SK-N-SH (cell line): ENCODE measurements around the gene TRAF7. TPM values are rescaled to one million over a fixed set of nuclear protein-coding genes. Genes with fewer than 3 reads are reported as not detected.
A peak's percentile ranks its signal among the peaks of the same experiment; 100 is the strongest.

ENCODE experiments used
- CTCF ChIA-PET: fragments of 300-600, 350-600 bp; formaldehyde crosslinking; extraction: SDS; loops from one replicate; lab custom pipeline; 2021; lab: Yijun Ruan, JAX
- POLR2A ChIA-PET: fragments of 350-600 bp; sonication (Branson Sonifier 250); formaldehyde crosslinking; extraction: SDS; loops from one replicate; lab custom pipeline; 2020; ENCODE audit warnings: antibody characterized with exemption, inconsistent platforms; lab: Yijun Ruan, JAX
- DNase-seq: peaks from one replicate; pipeline ENCODE4 v3.0.0; 2012
- H2AFZ ChIP-seq: fragments of 200-600 bp; sonication (generic); 2 replicates; pipeline ENCODE4 v1.8.1; 2016; ENCODE audit warnings: antibody characterized with exemption, mild to moderate bottlenecking, low read depth
- H3F3A ChIP-seq: fragments of 200-600 bp; sonication (generic); replicated peaks from 2 replicates; pipeline ENCODE3; 2016; ENCODE audit warnings: antibody characterized with exemption, mild to moderate bottlenecking; ENCODE audit not compliant: insufficient read depth
- H3K27ac ChIP-seq, 2 experiments: fragments of 200-500 bp in 1 of 2; fragments of 200-600 bp in 1 of 2; sonication (Bioruptor generic) in 1 of 2; sonication (generic), shearing (Covaris generic) in 1 of 2; 2 replicates each; pipeline versions ENCODE4 v1.5.1 to v1.6.1; 2014 to 2016; ENCODE audit warnings: low read depth in 2 of 2, inconsistent platforms in 1 of 2, low read length in 1 of 2, mild to moderate bottlenecking in 1 of 2, mixed read lengths in 1 of 2
- H3K27me3 ChIP-seq: fragments of 200-600 bp; sonication (generic), shearing (Covaris generic); 2 replicates; pipeline ENCODE4 v1.6.1; 2016; ENCODE audit warnings: mixed run types; ENCODE audit not compliant: insufficient read depth
- H3K36me3 ChIP-seq, 2 experiments: fragments of 200-500 bp in 1 of 2; fragments of 200-600 bp in 1 of 2; sonication (Bioruptor generic) in 1 of 2; sonication (generic) in 1 of 2; replicated peaks in 1 of 2; 2 replicates each; pipeline versions ENCODE3 to v1.5.1; 2014 to 2016; ENCODE audit warnings: low read length in 1 of 2, mild to moderate bottlenecking in 1 of 2; ENCODE audit not compliant: insufficient read depth in 2 of 2, control insufficient read depth in 1 of 2
- H3K4me1 ChIP-seq, 2 experiments: fragments of 200-500 bp in 1 of 2; fragments of 200-600 bp in 1 of 2; sonication (Bioruptor generic) in 1 of 2; sonication (generic), shearing (Covaris generic) in 1 of 2; 2 replicates each; pipeline versions ENCODE4 v1.5.1 to v1.6.1; 2014 to 2016; ENCODE audit warnings: low read depth in 1 of 2, low read length in 1 of 2, mixed run types in 1 of 2; ENCODE audit not compliant: insufficient read depth in 2 of 2, control insufficient read depth in 1 of 2
- H3K4me2 ChIP-seq: fragments of 200-600 bp; sonication (generic), shearing (Covaris generic); 2 replicates; pipeline ENCODE4 v1.6.1; 2017; ENCODE audit warnings: mixed run types
- H3K4me3 ChIP-seq, 2 experiments: fragments of 200-500 bp in 1 of 2; fragments of 200-600 bp in 1 of 2; sonication (Bioruptor generic) in 1 of 2; sonication (generic), shearing (Covaris generic) in 1 of 2; 2 replicates each; pipeline versions ENCODE4 v1.5.1 to v1.8.1; 2014 to 2016; ENCODE audit warnings: low read depth in 2 of 2, inconsistent platforms in 1 of 2, low read length in 1 of 2, mild to moderate bottlenecking in 1 of 2, mixed read lengths in 1 of 2, moderate library complexity in 1 of 2
- H3K79me2 ChIP-seq: fragments of 200-600 bp; sonication (generic); 2 replicates; pipeline ENCODE4 v1.8.1; 2017; ENCODE audit warnings: mild to moderate bottlenecking; ENCODE audit not compliant: insufficient read depth
- H3K9ac ChIP-seq: fragments of 200-600 bp; sonication (generic); 2 replicates; pipeline ENCODE4 v1.6.1; 2017; ENCODE audit warnings: mixed run types
- H3K9me2 ChIP-seq: fragments of 200-600 bp; sonication (generic); 2 replicates; pipeline ENCODE4 v1.6.1; 2017; ENCODE audit warnings: mixed run types
- H3K9me3 ChIP-seq: fragments of 200-600 bp; sonication (generic); 2 replicates; pipeline ENCODE4 v1.6.1; 2017; ENCODE audit warnings: mixed run types, mild to moderate bottlenecking, moderate library complexity
- H4K20me1 ChIP-seq: fragments of 200-600 bp; sonication (generic); 2 replicates; pipeline ENCODE4 v1.6.1; 2017; ENCODE audit warnings: mild to moderate bottlenecking, mixed run types; ENCODE audit not compliant: insufficient read depth
- CTCF ChIP-seq: fragments of 200-600 bp; sonication (generic); IDR thresholded peaks from 2 replicates; pipeline ENCODE4 v1.6.1; 2017; ENCODE audit warnings: antibody characterized with exemption, mild to moderate bottlenecking, moderate library complexity
- FOXM1 ChIP-seq: IDR thresholded peaks from 2 replicates; pipeline ENCODE4 v1.4.0; 2012; ENCODE audit warnings: low read depth, mild to moderate bottlenecking
- GABPA ChIP-seq: IDR thresholded peaks from 2 replicates; pipeline ENCODE4 v1.4.0; 2012; ENCODE audit warnings: low read depth, mild to moderate bottlenecking
- GATA2 ChIP-seq: sonication (generic); formaldehyde crosslinking; IDR thresholded peaks from 2 replicates; pipeline ENCODE4 v1.5.0; 2020; ENCODE audit warnings: mild to moderate bottlenecking, missing genetic modification reagents
- MAX ChIP-seq: IDR thresholded peaks from 2 replicates; pipeline ENCODE4 v1.4.0; 2012; ENCODE audit warnings: low read depth
- MEF2A ChIP-seq: IDR thresholded peaks from 2 replicates; pipeline ENCODE4 v1.4.0; 2012; ENCODE audit warnings: low read depth, borderline replicate concordance
- MXI1 ChIP-seq: IDR thresholded peaks from 2 replicates; pipeline ENCODE4 v1.6.1; 2012; ENCODE audit warnings: mild to moderate bottlenecking, low read depth, low read length, improper control_type of control experiment
- NFIC ChIP-seq: IDR thresholded peaks from 2 replicates; pipeline ENCODE4 v1.4.0; 2012; ENCODE audit warnings: borderline replicate concordance
- PBX3 ChIP-seq: IDR thresholded peaks from 2 replicates; pipeline ENCODE4; 2012
- POLR2AphosphoS5 ChIP-seq: IDR thresholded peaks from 2 replicates; pipeline ENCODE4 v1.6.1; 2012; ENCODE audit warnings: low read depth, low read length
- RAD21 ChIP-seq: IDR thresholded peaks from 2 replicates; pipeline ENCODE4 v1.6.1; 2012; ENCODE audit warnings: mild to moderate bottlenecking, low read length
- REST ChIP-seq: IDR thresholded peaks from 2 replicates; pipeline ENCODE4 v1.6.1; 2012; ENCODE audit warnings: mild to moderate bottlenecking, low read depth, low read length, moderate library complexity
- RFX5 ChIP-seq: IDR thresholded peaks from 2 replicates; pipeline ENCODE4 v1.6.1; 2012; ENCODE audit warnings: mild to moderate bottlenecking, improper control_type of control experiment, low read length
- RXRA ChIP-seq: IDR thresholded peaks from 2 replicates; pipeline ENCODE4 v1.4.0; 2012; ENCODE audit warnings: low read depth, mild to moderate bottlenecking, borderline replicate concordance
- SIN3A ChIP-seq: IDR thresholded peaks from 2 replicates; pipeline ENCODE4 v1.6.1; 2012; ENCODE audit warnings: low read depth, mild to moderate bottlenecking, low read length, moderate library complexity, borderline replicate concordance
- SMC3 ChIP-seq: IDR thresholded peaks from 2 replicates; pipeline ENCODE4 v1.6.1; 2012; ENCODE audit warnings: low read depth, low read length, improper control_type of control experiment
- TAF1 ChIP-seq: IDR thresholded peaks from 2 replicates; pipeline ENCODE4 v1.6.1; 2012; ENCODE audit warnings: low read depth, mild to moderate bottlenecking, low read length, moderate library complexity, borderline replicate concordance
- TCF12 ChIP-seq: IDR thresholded peaks from 2 replicates; pipeline ENCODE4 v1.4.0; 2012
- TEAD4 ChIP-seq: IDR thresholded peaks from 2 replicates; pipeline ENCODE4 v1.4.0; 2012; ENCODE audit warnings: mild to moderate bottlenecking, borderline replicate concordance; ENCODE audit not compliant: insufficient read depth
- USF1 ChIP-seq: IDR thresholded peaks from 2 replicates; pipeline ENCODE4 v1.4.0; 2012; ENCODE audit warnings: low read depth, borderline replicate concordance
- YY1 ChIP-seq: IDR thresholded peaks from 2 replicates; pipeline ENCODE4 v1.4.0; 2012; ENCODE audit warnings: low read depth, mild to moderate bottlenecking
- ZBTB33 ChIP-seq: IDR thresholded peaks from 2 replicates; pipeline ENCODE4 v1.4.0; 2012; ENCODE audit warnings: low read depth, borderline replicate concordance
- WGBS: methylation state at CpG from one replicate; pipeline ENCODE4 v1.1.6; 2017; ENCODE audit warnings: low lambda C conversion rate; 5-methylcytosine and 5-hydroxymethylcytosine counted together
- polyA plus RNA-seq, 3 experiments: library from polyadenylated mRNA; depleted of rRNA; stranded (reverse); fragments of >200 nt; gene quantifications; 2 replicates each; pipeline ENCODE4 v1.2.3, GENCODE V29; 2012

The TRAF7 gene
- polyA plus RNA-seq, 1 of the 3 experiments (the other 2 are of a cell fraction): 73.0 TPM

- peak; percentile 99 for DNase-seq
- no peaks in the 10 kb centered on the region for H3K27me3 ChIP-seq
- no peaks in the 10 kb centered on the region for H3K9me2 ChIP-seq
- H4K20me1 ChIP-seq: no peaks in the 10 kb centered on the region
- peak within 1 kb of the TSS; percentile 98 for H2AFZ ChIP-seq
- H3K79me2 ChIP-seq: peaks cover 16% of the 10 kb centered on the region; the same call in 1 of the 2 replicates
- WGBS: 6% methylated on average over 14 of the region's 93 CpGs
- ChIA-PET POLR2A (interaction anchor here (1.1 to 1.7 kb wide), 3 partner anchors 9 to 57 kb away, joined by 3 to 8 read pairs (median 5); partner anchors contain the start of genes CASKIN1 and RAB26), CTCF (interaction anchor here (0.6 to 4.9 kb wide), 8 partner anchors 11 to 1569 kb away, joined by 3 to 19 read pairs (median 3); partner anchors contain the start of genes ECI1 and METTL26)
- peak within 1 kb of the TSS; percentile 75 to 76 for H3K4me3 ChIP-seq
- no peaks in the 10 kb centered on the region for H3K9me3 ChIP-seq
- peaks cover 6% of the 10 kb centered on the region for H3F3A ChIP-seq
- peak within 1 kb of the TSS; percentile 84 to 97 for H3K27ac ChIP-seq
- peaks cover 0 to 19% of the 10 kb centered on the region in 2 experiments; a peak in 2 of 4 replicates for H3K4me1 ChIP-seq
- H3K4me2 ChIP-seq: peak within 1 kb of the TSS; percentile 85
- H3K9ac ChIP-seq: peak within 1 kb of the TSS; percentile 94
- H3K36me3 ChIP-seq: peaks cover 0 to 28% of the 10 kb centered on the region in 2 experiments
- TF ChIP-seq MAX (no peak; the same call in none of the 2 replicates), MXI1 (peak; percentile 87), TCF12 (no peak; the same call in 1 of the 2 replicates), REST (peak; percentile 0; the same call in 1 of the 2 replicates), MEF2A (no peak), RAD21 (no peak), SMC3 (no peak), SIN3A (no peak), CTCF (peak; percentile 39), ZBTB33 (no peak), TAF1 (peak; percentile 90), YY1 (peak; percentile 79), USF1 (no peak; the same call in 1 of the 2 replicates), RXRA (no peak), TEAD4 (no peak), RFX5 (no peak), FOXM1 (no peak), GABPA (no peak), GATA2 (CRISPR knock-in tag) (no peak), POLR2AphosphoS5 (peak; percentile 89), PBX3 (0 out of 2 replicates have a peak, but pooled peaks have one; percentile 10), NFIC (no peak; the same call in 1 of the 2 replicates)
Observed at GRCh38 chr16:2205104-2205966, 49.8 kb downstream of the TRAF7 start, which contains the start of gene MLST8. TSS of gene MLST8 (plus strand) at chr16:2205454. CDS start at chr16:2206086, 632 bp downstream.
